Ascending aorta (tissue), 2 donors: ENCODE results near the gene ZC3H4. TPM values are rescaled to one million over a fixed set of nuclear protein-coding genes. Genes with fewer than 3 reads are reported as not detected.

Source experiments
- DNase-seq, 2 donors: peaks; one replicate each; pipeline ENCODE4 v3.0.0-alpha.2; 2019; ENCODE audit warnings: low spot score in 2 of 2
- H3K27ac ChIP-seq, 2 donors: fragments of 200-600 bp; sonication (generic); one replicate each; pipeline ENCODE4 v1.5.1; 2016 to 2017; ENCODE audit warnings: mild to moderate bottlenecking in 1 of 2
- H3K27me3 ChIP-seq: fragments of 200-600 bp; sonication (generic); one replicate; pipeline ENCODE4 v1.5.1; 2017
- H3K36me3 ChIP-seq, 2 donors: fragments of 200-600 bp; sonication (generic); one replicate each; pipeline ENCODE4 v1.5.1; 2016
- H3K4me1 ChIP-seq, 2 donors: fragments of 200-600 bp; sonication (generic); one replicate each; pipeline ENCODE4 v1.5.1; 2016 to 2017; ENCODE audit warnings: mild to moderate bottlenecking in 1 of 2
- H3K4me3 ChIP-seq, 2 donors: fragments of 200-600 bp; sonication (generic); one replicate each; pipeline ENCODE4 v1.5.1; 2016 to 2017; ENCODE audit warnings: mild to moderate bottlenecking in 1 of 2
- H3K9me3 ChIP-seq, 2 donors: fragments of 200-600 bp; sonication (generic); one replicate each; pipeline ENCODE4 v1.5.1; 2016
- CTCF ChIP-seq, 3 experiments: fragments of 200-600 bp in 2 of 3; fragments of 450-650 bp in 1 of 3; sonication (generic) in 2 of 3; IDR thresholded peaks; one replicate each; pipeline ENCODE4 v1.5.1; 2016 to 2019; ENCODE audit warnings: antibody characterized with exemption in 3 of 3, mild to moderate bottlenecking in 1 of 3, moderate library complexity in 1 of 3
- intact Hi-C: fragments of 100-400 bp; cut with DNase I; formaldehyde crosslinking; loops from one replicate; pipeline ENCODE4 v1.15.1; 2023
- total RNA-seq: library from RNA; depleted of rRNA; stranded (reverse); fragments of >200 nt; gene quantifications from one replicate; pipeline ENCODE4 v1.1.0, GENCODE V29; 2016

Gene ZC3H4
- total RNA-seq, 1 donor from 2014 or later: 24.6 TPM

DNA sequence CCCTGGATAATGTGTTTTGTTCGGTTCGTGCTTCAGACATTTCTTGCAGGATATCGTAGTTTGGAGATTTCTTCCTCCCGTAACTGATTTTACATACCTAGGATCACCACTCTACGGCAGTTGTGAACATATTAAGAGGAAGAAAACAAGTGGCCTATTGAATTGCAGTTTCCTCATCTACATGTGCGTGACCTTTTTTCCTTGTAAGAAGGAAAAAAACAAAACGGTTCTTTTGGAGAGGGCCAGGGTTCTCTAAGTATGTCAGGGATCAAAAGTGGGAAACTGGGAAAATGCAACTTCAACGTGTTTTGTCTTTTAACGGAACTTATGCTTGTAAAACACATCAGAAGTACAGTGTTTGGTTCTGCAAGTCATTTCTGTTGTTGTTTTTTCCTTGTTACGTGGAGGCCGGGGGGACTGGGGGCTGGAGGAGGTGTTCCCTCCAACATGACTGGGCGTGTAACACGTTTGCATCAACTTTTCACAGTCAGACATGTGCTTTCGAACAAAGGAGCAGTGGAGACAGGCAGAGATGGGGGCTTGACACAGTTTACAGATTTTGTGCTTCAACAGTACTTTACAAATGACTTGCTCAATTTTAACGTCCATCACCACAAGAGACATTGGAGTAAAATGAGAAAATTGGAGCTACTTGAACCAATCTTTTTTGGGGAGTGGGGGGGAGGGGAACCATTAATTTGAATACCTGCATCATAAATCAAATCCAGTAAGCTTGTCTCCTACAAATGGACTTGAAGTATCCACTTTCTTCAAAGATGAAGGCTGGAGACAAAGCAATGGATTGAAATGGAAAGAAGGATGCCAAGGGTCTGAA is 3.8 kb downstream of the ZC3H4 start:
- intact Hi-C loops: no loop called here

DNA sequence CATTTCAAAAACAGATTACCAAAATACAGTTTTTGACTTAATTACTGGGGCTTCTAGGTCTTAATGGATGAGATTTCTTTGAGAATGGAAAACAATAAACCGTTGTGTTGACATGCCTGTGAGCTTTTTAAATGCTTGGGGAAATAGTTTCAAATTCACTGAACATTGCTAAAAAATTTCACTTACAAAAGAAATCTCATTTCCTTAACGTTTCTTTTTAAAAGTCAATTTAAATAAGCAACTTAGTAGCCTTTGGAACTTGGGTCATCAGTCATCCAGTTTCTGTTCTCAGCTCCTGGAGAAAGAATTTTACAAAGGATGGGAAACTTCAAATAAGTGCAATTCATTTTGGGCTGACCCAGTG is 4.4 kb downstream of the ZC3H4 start:
- intact Hi-C loops: no loop called here
- TF ChIP-seq CTCF (IDR thresholded peaks at IDR 0.05): no peak
- Histone ChIP-seq H3K27me3 (no peaks in the 10 kb centered on the region), H3K4me1 (peaks cover 8 to 41% of the 10 kb centered on the region in 2 donors), H3K4me3 (peak overlapping the region; percentile 87 to 97), H3K27ac (peak overlapping the region; percentile 100), H3K36me3 (no peaks in the 10 kb centered on the region), H3K9me3 (no peaks in the 10 kb centered on the region)
- no peak for DNase-seq

More for the DNA sequence above, 3.8 kb downstream of the ZC3H4 start:
- Histone ChIP-seq H3K4me1 (peaks cover 8 to 38% of the 10 kb centered on the region in 2 donors), H3K27ac (peak overlapping the region; percentile 100), H3K4me3 (peak overlapping the region; percentile 87 to 97), H3K27me3 (no peaks in the 10 kb centered on the region), H3K9me3 (no peaks in the 10 kb centered on the region), H3K36me3 (no peaks in the 10 kb centered on the region)
- DNase-seq: no peak
- TF ChIP-seq CTCF (IDR thresholded peaks at IDR 0.05): no peak

DNA sequence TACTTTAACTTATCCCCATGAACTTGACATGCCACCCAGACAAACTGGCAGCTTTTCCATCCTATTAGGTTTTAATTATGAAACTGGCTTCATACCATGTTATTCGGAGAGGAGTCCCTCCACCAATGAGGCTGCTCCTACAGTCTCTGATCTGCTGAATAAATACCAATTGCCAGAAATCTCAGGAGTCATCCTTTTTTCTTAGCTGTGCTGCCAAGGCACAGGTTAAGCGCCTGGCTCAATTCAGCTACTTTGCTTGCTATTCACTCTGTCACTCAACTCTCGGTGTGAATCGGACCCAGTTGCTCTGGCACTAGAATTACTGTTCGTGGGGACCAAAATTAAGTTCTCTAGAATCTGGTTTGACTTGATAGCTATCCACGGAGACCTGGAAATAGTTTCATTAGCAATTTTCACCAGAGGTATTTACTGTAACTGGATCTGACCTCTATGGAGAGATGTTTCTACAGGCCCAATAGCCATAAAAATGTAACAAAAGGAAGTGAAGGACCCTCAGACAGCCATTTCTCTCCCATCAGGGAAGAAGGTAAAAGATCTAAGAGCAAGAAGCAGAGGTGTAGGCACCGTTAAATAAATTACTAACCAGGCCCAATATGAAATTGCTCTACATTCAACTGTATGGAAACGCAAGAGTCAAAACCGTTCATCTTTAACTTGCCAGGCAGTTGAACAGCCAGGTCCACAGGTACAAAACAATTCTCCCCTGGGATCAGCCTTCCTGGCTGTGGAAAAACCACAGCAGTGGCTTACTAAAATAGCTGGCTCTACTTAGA is 5.4 kb downstream of the ZC3H4 start:
- Histone ChIP-seq H3K36me3 (no peaks in the 10 kb centered on the region), H3K4me3 (no peak overlapping the region), H3K27ac (peak overlapping the region; percentile 67 to 100), H3K9me3 (no peaks in the 10 kb centered on the region), H3K27me3 (no peaks in the 10 kb centered on the region), H3K4me1 (peaks cover 8 to 43% of the 10 kb centered on the region in 2 donors)
- intact Hi-C loops: no loop called here
- TF ChIP-seq CTCF (IDR thresholded peaks at IDR 0.05): no peak
- DNase-seq: no peak

- Histone ChIP-seq H3K4me1 (peaks cover 8 to 50% of the 10 kb centered on the region in 2 donors), H3K4me3 (peak overlapping the region in 1 of 2 donors; percentile 3), H3K9me3 (no peaks in the 10 kb centered on the region), H3K27me3 (no peaks in the 10 kb centered on the region), H3K36me3 (no peaks in the 10 kb centered on the region), H3K27ac (peak overlapping the region; percentile 67 to 100)
- DNase-seq: no peak
- TF ChIP-seq CTCF (IDR thresholded peaks at IDR 0.05): no peak
- intact Hi-C loops: no loop called here
Observed at GRCh38 chr19:47107202-47107952, 6.2 kb downstream of the ZC3H4 start.

GRCh38 chr19:47106821-47107201 is 6.8 kb downstream of the ZC3H4 start:
- peaks cover 8 to 50% of the 10 kb centered on the region in 2 donors for H3K4me1 ChIP-seq
- no peaks in the 10 kb centered on the region for H3K27me3 ChIP-seq
- H3K9me3 ChIP-seq: no peaks in the 10 kb centered on the region
- H3K4me3 ChIP-seq: no peak overlapping the region
- intact Hi-C loops: no loop called here
- no peaks in the 10 kb centered on the region for H3K36me3 ChIP-seq
- peak overlapping the region; percentile 67 to 100 for H3K27ac ChIP-seq
- TF ChIP-seq CTCF (IDR thresholded peaks at IDR 0.05): no peak
- no peak for DNase-seq
